WTC11 (cell line): Measurements from ENCODE around the gene FAM50A.

Source experiments
- CTCF ChIP-seq: fragments of 200-600 bp; IDR thresholded peaks from 2 replicates; pipeline ENCODE4 v1.8.0; 2022; ENCODE audit warnings: antibody characterized with exemption
- SP1 ChIP-seq: sonication (generic); formaldehyde crosslinking; conservative IDR thresholded peaks from 2 replicates; pipeline ENCODE4 v1.8.1; 2022; ENCODE audit warnings: missing genetic modification reagents
- TEAD4 ChIP-seq: sonication (generic); formaldehyde crosslinking; IDR thresholded peaks from 2 replicates; pipeline ENCODE4 v1.8.0; 2022; ENCODE audit warnings: mild to moderate bottlenecking, missing genetic modification reagents

DNA sequence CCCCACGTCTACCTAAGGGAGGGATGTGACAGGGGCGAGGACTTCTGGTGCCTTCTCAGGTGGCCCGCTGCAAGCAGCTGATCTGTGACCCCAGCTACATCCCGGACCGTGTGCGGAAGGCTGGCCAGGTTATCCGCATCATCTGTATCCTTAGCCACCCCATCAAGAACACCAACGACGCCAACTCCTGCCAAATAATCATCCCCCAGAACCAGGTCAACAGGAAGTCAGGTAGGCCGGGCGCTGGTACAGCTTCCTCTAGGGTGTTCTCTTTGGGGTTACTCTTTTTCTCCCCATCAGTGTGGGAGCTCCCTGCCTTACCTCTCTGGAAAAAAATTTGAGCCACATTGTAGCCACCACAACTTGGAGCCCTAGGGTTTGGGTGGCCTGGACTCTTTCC is 2.4 kb upstream of the FAM50A start:
- TF ChIP-seq CTCF = no peak
- TF ChIP-seq TEAD4 = no peak
- no peak for TF ChIP-seq SP1 (CRISPR knock-in tag)
